ENCODE measurements around the gene TRDN.

Gene TRDN

GRCh38 chr6:123226398-123226797, 410.4 kb downstream of the TRDN start:
- H3K9me3 ChIP-seq (ENCODE audit: low read length), result no peaks in the 10 kb centered on the region
- no peaks in the 10 kb centered on the region for H3K36me3 ChIP-seq (ENCODE audit: insufficient read depth, low read length)
- no peak overlapping the region for H3K9ac ChIP-seq (ENCODE audit: low read length)
- TF ChIP-seq EZH2 (IDR thresholded peaks at IDR 0.05; ENCODE audit: borderline replicate concordance, low read length), result no peak
- TF ChIP-seq CTCF (IDR thresholded peaks at IDR 0.05; ENCODE audit: low read length), result no peak
- no peaks in the 10 kb centered on the region for H3K79me2 ChIP-seq (ENCODE audit: insufficient read depth, low read length)
- no peak overlapping the region for H3K27ac ChIP-seq (ENCODE audit: low read depth, low read length, poor library complexity, severe bottlenecking)
- H3K4me2 ChIP-seq (ENCODE audit: low read length), result no peak overlapping the region
- no peaks in the 10 kb centered on the region for H3K9me2 ChIP-seq (ENCODE audit: low read depth, low read length)
- H2AFZ ChIP-seq (ENCODE audit: low read length), result no peak overlapping the region
- H3K27me3 ChIP-seq (ENCODE audit: insufficient read depth, low read length), result no peaks in the 10 kb centered on the region
- no peaks in the 10 kb centered on the region for H3F3A ChIP-seq (ENCODE audit: insufficient read depth, low read length)
- no peaks in the 10 kb centered on the region for H3K4me1 ChIP-seq (ENCODE audit: insufficient read depth, low read length, severe bottlenecking)
- H4K20me1 ChIP-seq (ENCODE audit: insufficient read depth, low read length), result no peaks in the 10 kb centered on the region
- no peak overlapping the region for H3K4me3 ChIP-seq (ENCODE audit: low read depth, low read length, poor library complexity, severe bottlenecking)

GRCh38 chr6:123224077-123224476, 412.7 kb downstream of the TRDN start:
- H3K4me3 ChIP-seq (ENCODE audit: low read depth, low read length, poor library complexity, severe bottlenecking), result no peak overlapping the region
- H3K4me1 ChIP-seq (ENCODE audit: insufficient read depth, low read length, severe bottlenecking), result no peaks in the 10 kb centered on the region
- no peaks in the 10 kb centered on the region for H3K27me3 ChIP-seq (ENCODE audit: insufficient read depth, low read length)
- no peaks in the 10 kb centered on the region for H3K9me3 ChIP-seq (ENCODE audit: low read length)
- no peak overlapping the region for H2AFZ ChIP-seq (ENCODE audit: low read length)
- no peak overlapping the region for H3K4me2 ChIP-seq (ENCODE audit: low read length)
- no peaks in the 10 kb centered on the region for H3K36me3 ChIP-seq (ENCODE audit: insufficient read depth, low read length)
- no peaks in the 10 kb centered on the region for H3K79me2 ChIP-seq (ENCODE audit: insufficient read depth, low read length)
- TF ChIP-seq EZH2 (IDR thresholded peaks at IDR 0.05; ENCODE audit: borderline replicate concordance, low read length), result no peak
- TF ChIP-seq CTCF (IDR thresholded peaks at IDR 0.05; ENCODE audit: low read length), result no peak
- H3F3A ChIP-seq (ENCODE audit: insufficient read depth, low read length), result no peaks in the 10 kb centered on the region
- no peaks in the 10 kb centered on the region for H3K9me2 ChIP-seq (ENCODE audit: low read depth, low read length)
- H3K27ac ChIP-seq (ENCODE audit: low read depth, low read length, poor library complexity, severe bottlenecking), result no peak overlapping the region
- no peak overlapping the region for H3K9ac ChIP-seq (ENCODE audit: low read length)
- no peaks in the 10 kb centered on the region for H4K20me1 ChIP-seq (ENCODE audit: insufficient read depth, low read length)

GRCh38 chr6:123223461-123223860, 413.3 kb downstream of the TRDN start:
- no peak overlapping the region for H3K4me3 ChIP-seq (ENCODE audit: low read depth, low read length, poor library complexity, severe bottlenecking)
- H4K20me1 ChIP-seq (ENCODE audit: insufficient read depth, low read length), result no peaks in the 10 kb centered on the region
- H3K9ac ChIP-seq (ENCODE audit: low read length), result no peak overlapping the region
- no peak overlapping the region for H3K4me2 ChIP-seq (ENCODE audit: low read length)
- no peak overlapping the region for H2AFZ ChIP-seq (ENCODE audit: low read length)
- no peaks in the 10 kb centered on the region for H3K79me2 ChIP-seq (ENCODE audit: insufficient read depth, low read length)
- H3K36me3 ChIP-seq (ENCODE audit: insufficient read depth, low read length), result no peaks in the 10 kb centered on the region
- no peaks in the 10 kb centered on the region for H3K27me3 ChIP-seq (ENCODE audit: insufficient read depth, low read length)
- H3K27ac ChIP-seq (ENCODE audit: low read depth, low read length, poor library complexity, severe bottlenecking), result no peak overlapping the region
- H3K4me1 ChIP-seq (ENCODE audit: insufficient read depth, low read length, severe bottlenecking), result no peaks in the 10 kb centered on the region
- no peaks in the 10 kb centered on the region for H3K9me2 ChIP-seq (ENCODE audit: low read depth, low read length)
- H3K9me3 ChIP-seq (ENCODE audit: low read length), result no peaks in the 10 kb centered on the region
- TF ChIP-seq CTCF (IDR thresholded peaks at IDR 0.05; ENCODE audit: low read length), result no peak
- no peak for TF ChIP-seq EZH2 (IDR thresholded peaks at IDR 0.05; ENCODE audit: borderline replicate concordance, low read length)
- no peaks in the 10 kb centered on the region for H3F3A ChIP-seq (ENCODE audit: insufficient read depth, low read length)
